Endothelial cell of umbilical vein (primary cell): ENCODE measurements around the gene RSL24D1. TPM values are rescaled to one million over a fixed set of nuclear protein-coding genes. Genes with fewer than 3 reads are reported as not detected.

Experiments
- BruUV-seq: library from RNA; stranded (reverse); fragments of 400-500 nt; replicated peaks from 2 replicates; lab custom pipeline; 2021; lab: Mats Ljungman, UMichigan
- CTCF ChIA-PET: fragments of 300-600, 350-600 bp; sonication (Branson Sonifier 250); formaldehyde crosslinking; loops from one replicate; lab custom pipeline; 2021; ENCODE audit warnings: antibody characterized with exemption, inconsistent platforms; lab: Charles Lee
- POLR2A ChIA-PET: fragments of 300-600, 350-600 bp; sonication (Branson Sonifier 250); formaldehyde crosslinking; loops from one replicate; lab custom pipeline; 2021; ENCODE audit warnings: antibody characterized with exemption, inconsistent platforms; lab: Charles Lee
- DNase-seq: peaks from one replicate; pipeline ENCODE4 v3.0.0-alpha.2; 2011; ENCODE audit warnings: low read depth, low spot score
- FAIRE-seq: peaks from 2 replicates; lab custom pipeline; 2011; peaks lifted over from hg19 to GRCh38; lab: Jason Lieb, UNC
- H2AFZ ChIP-seq: 2 replicates; pipeline ENCODE4 v1.6.0; 2012; ENCODE audit warnings: low read depth, low read length, control low read depth, inconsistent platforms
- H3K27ac ChIP-seq: 2 replicates; pipeline ENCODE4 v1.5.1; 2011; ENCODE audit warnings: low read depth, mild to moderate bottlenecking, control low read depth, low read length, moderate library complexity; ENCODE audit not compliant: insufficient read depth
- H3K27me3 ChIP-seq, 2 experiments: 2 replicates each; pipeline versions ENCODE4 v1.6.0 to v1.6.1; 2011; ENCODE audit warnings: low read length in 2 of 2, mixed read lengths in 1 of 2; ENCODE audit not compliant: control insufficient read depth in 2 of 2, insufficient read depth in 2 of 2
- H3K36me3 ChIP-seq, 2 experiments: 2 replicates in 1 of 2; 3 replicates in 1 of 2; pipeline ENCODE4 v1.5.1; 2011; ENCODE audit warnings: low read length in 2 of 2, mild to moderate bottlenecking in 1 of 2, moderate library complexity in 1 of 2; ENCODE audit not compliant: control insufficient read depth in 2 of 2, insufficient read depth in 2 of 2; ENCODE audit errors: extremely low read depth in 1 of 2
- H3K4me1 ChIP-seq: 3 replicates; pipeline ENCODE4 v1.5.1; 2011; ENCODE audit warnings: mild to moderate bottlenecking, low read length; ENCODE audit not compliant: control insufficient read depth, insufficient read depth; ENCODE audit errors: extremely low read depth
- H3K4me2 ChIP-seq: 2 replicates; pipeline ENCODE4 v1.6.1; 2011; ENCODE audit warnings: low read length, control low read depth, mixed read lengths; ENCODE audit not compliant: insufficient read depth
- H3K4me3 ChIP-seq, 3 experiments: fragments of 200-600 bp in 1 of 3; sonication (generic), shearing (Covaris generic) in 1 of 3; replicated peaks in 1 of 3; 2 replicates each; pipeline ENCODE4 v1.5.1; 2011 to 2016; ENCODE audit warnings: control low read depth in 3 of 3, low read length in 3 of 3, mild to moderate bottlenecking in 2 of 3, inconsistent platforms in 1 of 3, low read depth in 1 of 3, moderate library complexity in 1 of 3; ENCODE audit not compliant: insufficient read depth in 1 of 3
- H3K79me2 ChIP-seq: 2 replicates; pipeline ENCODE4 v1.6.0; 2012; ENCODE audit warnings: low read length, inconsistent platforms; ENCODE audit not compliant: control insufficient read depth, insufficient read depth
- H3K9ac ChIP-seq: replicated peaks from 2 replicates; pipeline ENCODE3; 2011; ENCODE audit warnings: low read length, control low read depth; ENCODE audit not compliant: insufficient read depth; ENCODE audit errors: extremely low read depth
- H3K9me1 ChIP-seq: replicated peaks from 3 replicates; pipeline ENCODE4 v1.6.0; 2011; ENCODE audit warnings: mild to moderate bottlenecking, low read length; ENCODE audit not compliant: control insufficient read depth, insufficient read depth; ENCODE audit errors: extremely low read depth
- H3K9me3 ChIP-seq: replicated peaks from 2 replicates; pipeline ENCODE4 v1.5.1; 2012; ENCODE audit warnings: low read length, inconsistent platforms; ENCODE audit not compliant: control insufficient read depth, insufficient read depth
- H4K20me1 ChIP-seq: replicated peaks from 2 replicates; pipeline ENCODE3; 2011; ENCODE audit warnings: mild to moderate bottlenecking, low read length; ENCODE audit not compliant: control insufficient read depth, insufficient read depth; ENCODE audit errors: extremely low read depth
- EZH2 ChIP-seq: IDR thresholded peaks from 2 replicates; pipeline ENCODE4 v1.6.1; 2012; ENCODE audit warnings: borderline replicate concordance, low read depth, mild to moderate bottlenecking, moderate library complexity, low read length, inconsistent platforms; ENCODE audit not compliant: severe bottlenecking
- FOS ChIP-seq: IDR thresholded peaks from 2 replicates; pipeline ENCODE4 v1.6.1; 2011; ENCODE audit warnings: mild to moderate bottlenecking, low read length, moderate library complexity, borderline replicate concordance; ENCODE audit not compliant: insufficient read depth
- GATA2 ChIP-seq: IDR thresholded peaks from 2 replicates; pipeline ENCODE4 v1.7.0; 2011; ENCODE audit warnings: low read depth, mild to moderate bottlenecking, moderate library complexity, mixed read lengths, low read length; ENCODE audit not compliant: insufficient read length, insufficient read depth
- JUN ChIP-seq: IDR thresholded peaks from 2 replicates; pipeline ENCODE4 v1.6.1; 2011; ENCODE audit warnings: borderline replicate concordance, low read depth; ENCODE audit not compliant: insufficient read length, insufficient read depth
- MYC ChIP-seq: IDR thresholded peaks from one replicate; pipeline ENCODE4 v1.6.1; 2011; ENCODE audit warnings: mild to moderate bottlenecking, low read depth, low read length
- POLR2A ChIP-seq: IDR thresholded peaks from 2 replicates; pipeline ENCODE4 v1.6.1; 2012; ENCODE audit warnings: low read depth, mild to moderate bottlenecking, control low read depth, low read length
- POLR2AphosphoS5 ChIP-seq: IDR thresholded peaks from 2 replicates; pipeline ENCODE4 v1.6.1; 2012; ENCODE audit warnings: low read depth, mild to moderate bottlenecking, control low read depth, low read length, moderate library complexity; ENCODE audit not compliant: insufficient read depth
- dilution Hi-C: fragments of 300-500 bp; cut with MboI; formaldehyde crosslinking; loops from one replicate; pipeline ENCODE4 v1.15.0; 2019; ENCODE audit warnings: low sequenced_read_pairs; ENCODE audit not compliant: extremely low pct_ligation_motif_present
- intact Hi-C: fragments of 100-400 bp; cut with micrococcal nuclease; formaldehyde crosslinking; loops from one replicate; pipeline ENCODE4 v1.10.0; 2022
- polyA plus RNA-seq, 4 experiments: library from polyadenylated mRNA; depleted of rRNA in 3 of 4; stranded (reverse) in 3 of 4; unstranded in 1 of 4; fragments of >200 nt; gene quantifications; 2 replicates each; pipeline versions ENCODE4 v1.2.1 to v1.2.3, GENCODE V29; 2011 to 2012; ENCODE audit warnings: missing spikeins in 1 of 4
- total RNA-seq: library from RNA; stranded (reverse); gene quantifications from 2 replicates; pipeline ENCODE4 v1.2.3, GENCODE V29; 2021
- TF ChIP-seq, protein P1 (sequence below), 2 donors: IDR thresholded peaks; 1 replicate in 1 of 2; 2 replicates in 1 of 2; pipeline ENCODE4 v1.5.1; 2011; ENCODE audit warnings: low read length in 2 of 2, mild to moderate bottlenecking in 2 of 2, moderate library complexity in 2 of 2, control low read depth in 1 of 2, inconsistent platforms in 1 of 2, low read depth in 1 of 2; ENCODE audit not compliant: insufficient read depth in 1 of 2; ENCODE audit errors: extremely low read depth in 1 of 2
- TF ChIP-seq, protein P2 (sequence below): IDR thresholded peaks from 2 replicates; pipeline ENCODE4 v1.6.1; 2011; ENCODE audit not compliant: insufficient read depth, insufficient read length

The RSL24D1 gene
- total and polyA plus RNA-seq, 2 donors (not counting 3 experiments of a cell fraction or from before 2014, with no cell fraction given): 18.4 to 60.0 TPM

DNA sequence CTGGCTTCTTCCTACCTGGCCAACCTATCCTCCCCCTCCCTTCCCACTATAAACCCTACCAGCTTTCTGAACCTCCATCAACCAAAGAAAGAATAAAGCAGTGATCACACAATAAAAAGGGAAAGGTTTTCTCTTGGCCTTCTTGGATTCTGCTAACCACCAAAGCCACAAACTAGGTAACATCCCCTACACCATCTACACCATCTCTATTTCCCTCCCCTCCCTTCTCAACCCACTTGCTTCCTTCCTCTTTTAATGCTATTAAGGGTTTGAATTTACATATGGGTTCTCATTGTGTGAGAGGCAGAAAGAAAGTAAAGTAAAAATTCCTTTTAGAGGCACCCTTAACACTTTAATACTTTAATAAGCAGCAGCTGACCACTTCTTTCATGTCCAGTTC is 25.8 kb upstream of the RSL24D1 start:
- CTCF ChIA-PET: interaction anchor here (0.6 kb wide), 1 partner anchor 179 kb away, joined by 4 read pairs; no protein-coding TSS in a partner anchor
- intact Hi-C loops (no loop called here), dilution Hi-C loops (no loop called here)
- no TSS peak for BruUV-seq
- Histone ChIP-seq H3K36me3 (no peaks in the 10 kb centered on the region), H3K79me2 (no peaks in the 10 kb centered on the region), H3K9me3 (no peaks in the 10 kb centered on the region), H3K27ac (no peak overlapping the region), H2AFZ (no peak overlapping the region), H3K4me3 (no peak overlapping the region), H3K4me2 (no peak overlapping the region), H4K20me1 (no peaks in the 10 kb centered on the region), H3K9me1 (no peaks in the 10 kb centered on the region), H3K27me3 (no peaks in the 10 kb centered on the region), H3K9ac (no peak overlapping the region), H3K4me1 (peaks cover 5% of the 10 kb centered on the region)
- DNase-seq: no peak
- POLR2A ChIA-PET: no interaction called here
- no peak for TF ChIP-seq EZH2
- TF ChIP-seq MYC: no peak
- no peak for TF ChIP-seq FOS
- no peak for TF ChIP-seq POLR2AphosphoS5
- no peak for TF ChIP-seq POLR2A
- TF ChIP-seq, protein P1, sequence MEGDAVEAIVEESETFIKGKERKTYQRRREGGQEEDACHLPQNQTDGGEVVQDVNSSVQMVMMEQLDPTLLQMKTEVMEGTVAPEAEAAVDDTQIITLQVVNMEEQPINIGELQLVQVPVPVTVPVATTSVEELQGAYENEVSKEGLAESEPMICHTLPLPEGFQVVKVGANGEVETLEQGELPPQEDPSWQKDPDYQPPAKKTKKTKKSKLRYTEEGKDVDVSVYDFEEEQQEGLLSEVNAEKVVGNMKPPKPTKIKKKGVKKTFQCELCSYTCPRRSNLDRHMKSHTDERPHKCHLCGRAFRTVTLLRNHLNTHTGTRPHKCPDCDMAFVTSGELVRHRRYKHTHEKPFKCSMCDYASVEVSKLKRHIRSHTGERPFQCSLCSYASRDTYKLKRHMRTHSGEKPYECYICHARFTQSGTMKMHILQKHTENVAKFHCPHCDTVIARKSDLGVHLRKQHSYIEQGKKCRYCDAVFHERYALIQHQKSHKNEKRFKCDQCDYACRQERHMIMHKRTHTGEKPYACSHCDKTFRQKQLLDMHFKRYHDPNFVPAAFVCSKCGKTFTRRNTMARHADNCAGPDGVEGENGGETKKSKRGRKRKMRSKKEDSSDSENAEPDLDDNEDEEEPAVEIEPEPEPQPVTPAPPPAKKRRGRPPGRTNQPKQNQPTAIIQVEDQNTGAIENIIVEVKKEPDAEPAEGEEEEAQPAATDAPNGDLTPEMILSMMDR (IDR thresholded peaks at IDR 0.05; ENCODE audit: extremely low read depth in 1 of 2, insufficient read depth in 1 of 2, low read depth in 1 of 2, low read length in 2 of 2): no peak
- TF ChIP-seq JUN: no peak
- TF ChIP-seq, protein P2, sequence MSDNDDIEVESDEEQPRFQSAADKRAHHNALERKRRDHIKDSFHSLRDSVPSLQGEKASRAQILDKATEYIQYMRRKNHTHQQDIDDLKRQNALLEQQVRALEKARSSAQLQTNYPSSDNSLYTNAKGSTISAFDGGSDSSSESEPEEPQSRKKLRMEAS: no peak
- no peak for TF ChIP-seq GATA2
- FAIRE-seq: no peak
